Kidney (tissue), 14 donors: ENCODE measurements around the gene CSNK1G1. TPM values are rescaled to one million over a fixed set of nuclear protein-coding genes. Genes with fewer than 3 reads are reported as not detected.
A peak's percentile ranks its signal among the peaks of the same experiment; 100 is the strongest.
"Not testable (repeated sequence)": the region's sequence is repeated elsewhere in the genome, so short reads cannot be mapped to it uniquely, and the experiment has no call there.

Experiments used
- DNase-seq, 5 donors: peaks; one replicate each; pipeline ENCODE4 v3.0.0-alpha.2; 2013 to 2020
- FAIRE-seq: peaks from 2 replicates; lab custom pipeline; 2012; peaks lifted over from hg19 to GRCh38; lab: Jason Lieb, UNC
- H3K27ac ChIP-seq, 2 donors: one replicate each; pipeline ENCODE4 v1.7.0; 2013; ENCODE audit warnings: low read depth in 2 of 2, low read length in 2 of 2, inconsistent platforms in 1 of 2
- H3K27me3 ChIP-seq: one replicate; pipeline ENCODE4 v1.7.1; 2013; ENCODE audit warnings: low read length, inconsistent platforms; ENCODE audit not compliant: control insufficient read depth, insufficient read depth
- H3K36me3 ChIP-seq, 3 donors: one replicate each; pipeline versions ENCODE4 v1.7.0 to v1.7.1; 2013; ENCODE audit warnings: low read length in 3 of 3, control low read depth in 1 of 3, inconsistent platforms in 1 of 3; ENCODE audit not compliant: insufficient read depth in 3 of 3, control insufficient read depth in 2 of 3
- H3K4me1 ChIP-seq, 3 donors: one replicate each; pipeline versions ENCODE4 v1.7.0 to v1.7.1; 2013; ENCODE audit warnings: low read length in 3 of 3, inconsistent platforms in 1 of 3, low read depth in 1 of 3; ENCODE audit not compliant: control insufficient read depth in 2 of 3, insufficient read depth in 2 of 3
- H3K4me3 ChIP-seq, 3 donors: one replicate each; pipeline versions ENCODE4 v1.7.0 to v1.8.1; 2013; ENCODE audit warnings: low read length in 3 of 3, control low read depth in 1 of 3, inconsistent platforms in 1 of 3
- H3K9ac ChIP-seq, 3 donors: one replicate each; pipeline versions ENCODE4 v1.7.0 to v1.7.1; 2013; ENCODE audit warnings: low read length in 3 of 3, control low read depth in 1 of 3, inconsistent platforms in 1 of 3
- H3K9me3 ChIP-seq, 3 donors: one replicate each; pipeline versions ENCODE4 v1.7.0 to v1.7.1; 2013; ENCODE audit warnings: low read length in 3 of 3, control low read depth in 1 of 3, inconsistent platforms in 1 of 3; ENCODE audit not compliant: control insufficient read depth in 2 of 3, insufficient read depth in 1 of 3
- intact Hi-C: fragments of 100-400 bp; cut with DNase I; formaldehyde crosslinking; loops from one replicate; pipeline ENCODE4 v1.11.1; 2022
- polyA plus RNA-seq: library from polyadenylated mRNA; stranded (reverse); fragments of 350-450 nt; fragmentation: Illumina TruSeq; extraction: RNeasy Lipid Tissue Mini Kit (QIAGEN cat#74804); gene quantifications from one replicate; pipeline ENCODE4 v1.2.3, GENCODE V29; 2014; ENCODE audit warnings: low read depth, low replicate concordance; ENCODE audit not compliant: insufficient read depth
- total RNA-seq: library from RNA; stranded (reverse); fragmentation: NEBNext Ultra II Directional; extraction: Animal tissue kit (Norgen Biotek cat#: 25700); gene quantifications from one replicate; pipeline ENCODE4 v1.2.1, GENCODE V29; 2021
- TF ChIP-seq, protein P1 (sequence below): IDR thresholded peaks from 3 replicates; pipeline ENCODE4 v1.5.1; 2012; ENCODE audit warnings: mild to moderate bottlenecking, moderate library complexity, borderline replicate concordance; ENCODE audit not compliant: insufficient read depth; ENCODE audit errors: extremely low read depth
- donor health status: control.
- donor health status: control.
- donor health status: control.
- donor health status: control.
- donor health status: control.
- donor health status: DM: yes; HTN: yes; CAD: no.
- donor health status: Normal renal cell carcinoma (clear cell type).

The CSNK1G1 gene
- total and polyA plus RNA-seq, 2 donors from 2014 or later = 5.0 to 25.8 TPM

DNA sequence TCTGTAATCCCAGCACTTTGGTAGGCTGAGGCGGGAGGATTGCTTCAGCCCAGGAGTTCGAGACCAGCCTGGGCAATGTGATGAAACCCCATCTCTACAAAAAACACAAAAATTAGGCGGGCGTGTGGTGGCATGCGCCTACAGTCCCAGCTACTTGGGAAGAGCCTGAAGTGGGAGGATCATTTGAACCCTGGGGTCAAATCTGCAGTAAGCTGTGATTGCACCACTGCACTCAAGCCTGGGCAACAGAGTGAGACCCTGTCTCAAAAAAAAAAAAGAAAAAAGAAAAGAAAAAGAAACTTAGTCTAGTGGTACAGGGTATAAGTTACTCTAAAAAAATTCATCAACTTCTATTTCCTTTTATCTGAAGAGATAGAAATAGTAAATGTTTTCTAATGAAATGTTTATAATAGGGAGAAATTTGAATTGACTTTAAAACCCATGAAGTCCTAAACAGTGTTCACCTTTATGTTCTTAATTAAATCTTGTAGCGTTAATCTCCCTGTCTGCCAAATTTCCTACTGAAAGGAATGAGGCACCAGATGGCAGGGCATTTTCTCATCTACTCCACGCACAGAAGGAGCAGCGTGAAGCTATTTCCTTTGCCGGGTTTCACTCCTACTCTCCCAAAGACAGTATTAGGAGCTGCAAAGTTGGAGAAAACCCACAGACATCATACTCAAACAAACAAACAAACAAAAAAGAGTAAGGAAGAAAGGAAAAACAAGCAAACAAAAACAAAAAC is 23.4 kb upstream of the CSNK1G1 start:
- H3K27me3 ChIP-seq = no peaks in the 10 kb centered on the region
- H3K9ac ChIP-seq = no peak overlapping the region
- H3K4me3 ChIP-seq = peak overlapping the region in 1 of 3 donors; percentile 12
- DNase-seq = no peak
- no peak for FAIRE-seq
- TF ChIP-seq, protein P1, sequence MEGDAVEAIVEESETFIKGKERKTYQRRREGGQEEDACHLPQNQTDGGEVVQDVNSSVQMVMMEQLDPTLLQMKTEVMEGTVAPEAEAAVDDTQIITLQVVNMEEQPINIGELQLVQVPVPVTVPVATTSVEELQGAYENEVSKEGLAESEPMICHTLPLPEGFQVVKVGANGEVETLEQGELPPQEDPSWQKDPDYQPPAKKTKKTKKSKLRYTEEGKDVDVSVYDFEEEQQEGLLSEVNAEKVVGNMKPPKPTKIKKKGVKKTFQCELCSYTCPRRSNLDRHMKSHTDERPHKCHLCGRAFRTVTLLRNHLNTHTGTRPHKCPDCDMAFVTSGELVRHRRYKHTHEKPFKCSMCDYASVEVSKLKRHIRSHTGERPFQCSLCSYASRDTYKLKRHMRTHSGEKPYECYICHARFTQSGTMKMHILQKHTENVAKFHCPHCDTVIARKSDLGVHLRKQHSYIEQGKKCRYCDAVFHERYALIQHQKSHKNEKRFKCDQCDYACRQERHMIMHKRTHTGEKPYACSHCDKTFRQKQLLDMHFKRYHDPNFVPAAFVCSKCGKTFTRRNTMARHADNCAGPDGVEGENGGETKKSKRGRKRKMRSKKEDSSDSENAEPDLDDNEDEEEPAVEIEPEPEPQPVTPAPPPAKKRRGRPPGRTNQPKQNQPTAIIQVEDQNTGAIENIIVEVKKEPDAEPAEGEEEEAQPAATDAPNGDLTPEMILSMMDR = no peak
- H3K9me3 ChIP-seq = no peaks in the 10 kb centered on the region
- intact Hi-C loops = no loop called here
- no peaks in the 10 kb centered on the region for H3K36me3 ChIP-seq
- no peak overlapping the region for H3K27ac ChIP-seq
- no peaks in the 10 kb centered on the region for H3K4me1 ChIP-seq

DNA sequence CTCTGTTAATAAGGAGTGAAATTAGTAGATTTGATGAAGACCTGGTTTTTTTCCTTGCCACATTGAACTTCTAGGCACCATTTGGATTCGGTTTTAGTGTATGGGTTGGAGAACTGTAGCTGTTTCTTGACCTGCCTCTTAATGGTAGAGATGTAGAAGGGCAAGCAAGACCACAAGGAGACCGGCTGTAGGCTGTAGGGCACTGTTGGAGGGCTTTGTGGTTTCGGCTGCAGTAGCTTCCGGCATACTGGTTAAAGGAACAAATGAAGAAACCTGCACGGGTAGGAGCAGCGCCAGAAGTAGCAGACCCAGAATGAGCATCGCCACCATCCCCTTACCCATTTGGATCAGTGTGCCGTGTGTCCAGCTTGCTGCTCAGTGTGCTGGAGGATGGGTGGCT is 17.4 kb upstream of the CSNK1G1 start:
- H3K27me3 ChIP-seq = no peaks in the 10 kb centered on the region
- H3K4me1 ChIP-seq = no peaks in the 10 kb centered on the region
- H3K4me3 ChIP-seq = no peak overlapping the region
- FAIRE-seq (no peak), DNase-seq (no peak)
- intact Hi-C loops = no loop called here
- no peak overlapping the region for H3K27ac ChIP-seq
- TF ChIP-seq, protein P1 = no peak
- H3K9ac ChIP-seq = no peak overlapping the region
- no peaks in the 10 kb centered on the region for H3K9me3 ChIP-seq
- no peaks in the 10 kb centered on the region for H3K36me3 ChIP-seq

DNA sequence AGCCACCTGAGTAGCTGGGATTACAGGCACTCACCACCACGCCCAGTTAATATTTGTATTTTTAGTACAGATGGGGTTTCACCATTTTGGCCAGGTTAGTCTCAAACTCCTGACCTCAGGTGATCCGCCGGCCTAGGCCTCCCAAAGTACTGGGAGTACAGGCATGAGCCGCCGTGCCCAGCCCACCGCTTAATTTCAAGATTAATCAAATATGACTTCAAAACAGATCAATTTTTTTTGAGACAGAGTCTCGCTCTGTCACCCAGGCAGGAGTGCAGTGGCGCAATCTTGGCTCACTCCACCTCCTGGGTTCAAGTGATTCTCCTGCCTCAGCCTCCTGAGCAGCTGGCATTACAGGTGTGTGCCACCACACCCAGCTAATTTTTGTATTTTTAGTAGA is 15.4 kb upstream of the CSNK1G1 start:
- FAIRE-seq, intact Hi-C loops, H3K4me1 ChIP-seq, H3K4me3 ChIP-seq, H3K9ac ChIP-seq, H3K36me3 ChIP-seq, DNase-seq, H3K27me3 ChIP-seq, H3K9me3 ChIP-seq, H3K27ac ChIP-seq: not testable (repeated sequence)

DNA sequence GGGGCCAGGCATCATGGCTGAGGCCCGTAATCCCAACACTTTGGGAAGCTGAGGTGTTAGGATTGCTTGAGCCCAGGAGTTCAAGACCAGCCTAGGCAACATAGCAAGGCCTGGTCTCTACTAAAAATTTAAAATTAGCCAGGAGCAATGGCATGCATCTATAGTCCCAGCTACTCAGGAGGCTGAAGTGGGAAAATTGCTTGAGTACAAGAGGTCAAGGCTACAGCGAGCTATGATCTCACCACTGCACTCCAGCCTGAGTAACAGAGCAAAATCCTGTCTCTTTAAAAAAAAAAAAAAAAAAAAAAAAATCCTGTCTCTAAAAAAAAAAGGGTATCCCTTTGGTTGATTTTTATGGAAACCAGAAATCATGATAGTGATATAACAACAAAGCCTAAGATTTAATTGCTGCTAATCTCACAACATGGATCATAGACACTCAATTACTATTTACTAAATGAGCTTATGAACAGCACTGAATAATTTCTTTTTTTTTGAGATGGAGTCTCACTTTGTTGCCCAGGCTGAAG is 13.2 kb upstream of the CSNK1G1 start:
- H3K9me3 ChIP-seq = no peaks in the 10 kb centered on the region
- DNase-seq (no peak), FAIRE-seq (no peak)
- no peak overlapping the region for H3K27ac ChIP-seq
- intact Hi-C loops = no loop called here
- no peak overlapping the region for H3K9ac ChIP-seq
- no peaks in the 10 kb centered on the region for H3K4me1 ChIP-seq
- TF ChIP-seq, protein P1 = no peak
- no peaks in the 10 kb centered on the region for H3K27me3 ChIP-seq
- H3K36me3 ChIP-seq = no peaks in the 10 kb centered on the region
- H3K4me3 ChIP-seq = no peak overlapping the region
